22Rv1 (cell line): ENCODE data around the gene TOR1B.

Source experiments
- ZFX ChIP-seq: fragments of 450-650 bp; IDR thresholded peaks from 2 replicates; pipeline ENCODE4 v1.6.1; 2017; ENCODE audit warnings: antibody characterized with exemption, borderline replicate concordance
- TF ChIP-seq, protein P1 (sequence below): fragments of 450-650 bp; IDR thresholded peaks from 2 replicates; pipeline ENCODE4 v1.5.1; 2017; ENCODE audit warnings: mild to moderate bottlenecking

GRCh38 chr9:129828969-129829368 lies 26.0 kb downstream of the TOR1B start:
- TF ChIP-seq, protein P1, sequence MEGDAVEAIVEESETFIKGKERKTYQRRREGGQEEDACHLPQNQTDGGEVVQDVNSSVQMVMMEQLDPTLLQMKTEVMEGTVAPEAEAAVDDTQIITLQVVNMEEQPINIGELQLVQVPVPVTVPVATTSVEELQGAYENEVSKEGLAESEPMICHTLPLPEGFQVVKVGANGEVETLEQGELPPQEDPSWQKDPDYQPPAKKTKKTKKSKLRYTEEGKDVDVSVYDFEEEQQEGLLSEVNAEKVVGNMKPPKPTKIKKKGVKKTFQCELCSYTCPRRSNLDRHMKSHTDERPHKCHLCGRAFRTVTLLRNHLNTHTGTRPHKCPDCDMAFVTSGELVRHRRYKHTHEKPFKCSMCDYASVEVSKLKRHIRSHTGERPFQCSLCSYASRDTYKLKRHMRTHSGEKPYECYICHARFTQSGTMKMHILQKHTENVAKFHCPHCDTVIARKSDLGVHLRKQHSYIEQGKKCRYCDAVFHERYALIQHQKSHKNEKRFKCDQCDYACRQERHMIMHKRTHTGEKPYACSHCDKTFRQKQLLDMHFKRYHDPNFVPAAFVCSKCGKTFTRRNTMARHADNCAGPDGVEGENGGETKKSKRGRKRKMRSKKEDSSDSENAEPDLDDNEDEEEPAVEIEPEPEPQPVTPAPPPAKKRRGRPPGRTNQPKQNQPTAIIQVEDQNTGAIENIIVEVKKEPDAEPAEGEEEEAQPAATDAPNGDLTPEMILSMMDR, result no peak
- TF ChIP-seq ZFX, result no peak
